GM19463 (cell line): ENCODE results near the gene FOXP2.

Source experiments
- ATAC-seq: cut with Tn5 transposase; IDR thresholded peaks from one replicate; pipeline ENCODE4 v1.9.1; 2021; ENCODE audit warnings: mild to moderate bottlenecking, moderate library complexity; ENCODE audit not compliant: unreplicated experiment

Gene FOXP2

DNA sequence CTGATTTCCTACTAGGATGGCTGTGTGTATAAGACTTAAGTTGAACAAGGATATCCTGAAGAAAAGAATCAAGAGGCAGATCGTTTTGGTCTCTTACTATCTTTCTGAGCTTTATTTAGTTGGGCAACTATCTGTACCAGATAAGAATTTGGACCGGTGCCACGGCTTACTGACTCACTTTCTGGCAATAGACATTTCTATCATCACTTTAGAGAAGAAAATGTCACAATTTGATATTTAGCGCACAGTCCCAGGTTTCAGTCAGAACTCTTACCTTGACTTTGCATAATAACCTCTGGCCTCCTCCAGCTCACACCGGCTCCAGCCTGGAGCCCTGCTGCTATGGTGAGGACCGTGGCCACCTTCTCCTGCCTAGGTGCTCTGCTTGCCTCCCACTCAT lies 289.1 kb downstream of the FOXP2 start:
- no peak for ATAC-seq

DNA sequence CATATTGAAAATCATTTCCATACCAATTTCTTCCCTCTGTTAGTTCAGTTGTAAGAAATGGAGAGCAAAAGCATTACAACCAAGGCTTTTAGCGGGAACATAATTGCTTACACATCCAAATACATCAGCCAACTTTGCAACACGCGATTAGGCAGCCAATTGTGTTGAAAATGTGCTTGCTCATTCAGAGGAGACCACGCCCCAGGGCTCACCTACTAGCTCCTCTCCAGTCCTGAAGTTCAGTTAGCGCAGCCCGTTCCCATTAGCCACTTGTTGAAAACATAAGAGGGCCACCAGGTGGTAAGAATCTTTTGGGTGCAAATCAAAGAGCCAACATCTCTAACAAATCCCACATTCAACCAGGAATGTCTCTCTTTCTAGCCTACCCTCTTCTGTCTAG lies 294.0 kb downstream of the FOXP2 start:
- ATAC-seq, result no peak

DNA sequence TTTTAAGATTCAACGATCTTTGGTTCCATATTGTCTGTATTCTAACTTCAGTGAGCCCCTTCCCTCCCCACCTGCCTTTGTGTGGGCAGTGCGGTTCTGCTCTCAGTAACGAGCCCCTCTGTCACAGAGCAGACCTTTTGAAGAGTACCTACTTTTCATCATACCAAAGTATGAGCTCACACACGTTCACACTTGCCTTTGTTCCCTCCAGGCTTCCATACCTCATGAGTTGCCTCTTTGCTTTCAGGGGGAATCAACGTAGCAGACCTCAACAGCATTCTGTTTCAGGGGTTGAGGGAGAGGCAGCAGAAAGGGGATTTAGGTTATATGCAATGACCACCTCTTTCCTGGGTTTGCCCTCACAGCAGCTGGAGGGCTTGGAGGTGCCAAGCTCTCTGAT lies 295.9 kb downstream of the FOXP2 start:
- no peak for ATAC-seq

DNA sequence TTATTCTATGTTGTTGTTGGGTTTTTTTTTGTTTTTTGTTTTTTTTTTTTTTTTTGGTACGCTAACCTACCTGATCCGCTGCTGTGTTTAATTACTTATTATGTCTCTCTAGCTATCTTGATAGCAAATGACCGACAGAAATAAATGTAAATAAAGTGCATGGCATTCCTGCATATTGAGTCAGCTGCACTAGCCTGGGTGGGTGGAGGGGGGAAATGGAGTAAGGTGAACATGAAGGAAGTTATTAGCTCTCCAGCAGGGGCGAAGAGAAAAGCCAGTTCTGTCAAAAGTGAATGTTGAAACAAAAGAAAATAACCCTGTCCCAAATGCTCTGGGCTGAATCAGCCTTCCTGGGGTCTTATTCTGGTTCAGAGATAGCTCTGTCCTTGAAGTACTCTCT lies 296.6 kb downstream of the FOXP2 start:
- ATAC-seq, result no peak

DNA sequence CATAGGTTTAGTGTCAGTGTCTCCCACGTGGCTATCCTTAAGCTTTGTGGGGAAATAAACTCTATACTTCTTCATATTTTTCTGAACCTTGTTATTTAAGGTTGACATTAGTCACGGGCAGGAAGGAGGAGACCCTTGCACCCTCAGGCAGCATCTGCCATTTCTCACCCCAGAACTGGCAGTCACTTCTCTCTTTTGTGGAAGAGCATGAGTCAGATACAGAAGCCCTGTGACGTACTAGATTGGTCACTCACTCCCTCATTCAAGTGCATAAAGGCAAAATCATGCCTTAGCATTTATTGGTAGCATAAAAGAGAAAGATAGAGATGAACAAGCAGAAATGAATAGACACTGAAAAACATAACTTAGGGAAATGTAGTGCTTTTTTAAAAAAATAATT lies 301.3 kb downstream of the FOXP2 start:
- ATAC-seq, result no peak

DNA sequence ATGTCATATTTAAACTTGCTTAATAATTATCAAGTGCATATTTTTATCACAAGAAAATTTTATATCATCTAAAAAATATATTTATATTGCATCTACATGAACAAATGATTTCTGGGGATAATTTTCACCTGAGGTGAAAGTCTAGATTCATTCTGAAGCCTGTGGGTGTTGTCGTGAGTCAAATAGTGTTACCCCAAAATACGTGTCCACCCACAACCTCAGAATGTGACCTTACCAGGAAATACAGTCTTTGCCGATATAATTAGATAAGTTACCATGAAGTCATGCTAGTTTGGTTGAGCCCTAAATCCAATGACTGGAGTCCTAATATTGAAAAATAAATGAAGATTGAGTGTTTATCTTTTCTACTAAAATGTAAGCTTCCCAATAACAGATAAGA lies 304.2 kb downstream of the FOXP2 start:
- no peak for ATAC-seq

DNA sequence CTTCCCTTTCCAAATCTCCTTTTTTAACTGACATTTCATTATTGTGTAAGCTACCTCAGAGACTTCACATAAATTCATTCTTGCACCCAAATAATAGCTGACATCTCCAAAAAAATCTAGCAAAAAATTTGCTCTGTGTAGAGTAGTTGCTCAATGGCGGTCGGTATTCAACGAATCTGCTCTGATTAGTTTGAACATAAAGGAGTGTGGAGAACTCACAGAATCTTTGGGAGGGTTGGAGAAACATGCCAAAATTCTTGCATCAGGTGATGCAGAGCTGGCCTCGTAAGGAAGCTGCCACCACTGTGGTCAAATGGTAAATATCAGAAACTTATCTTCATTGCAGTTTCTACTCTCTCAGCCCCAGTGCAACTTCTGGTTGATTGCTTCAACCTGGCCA lies 306.1 kb downstream of the FOXP2 start:
- ATAC-seq, result no peak

DNA sequence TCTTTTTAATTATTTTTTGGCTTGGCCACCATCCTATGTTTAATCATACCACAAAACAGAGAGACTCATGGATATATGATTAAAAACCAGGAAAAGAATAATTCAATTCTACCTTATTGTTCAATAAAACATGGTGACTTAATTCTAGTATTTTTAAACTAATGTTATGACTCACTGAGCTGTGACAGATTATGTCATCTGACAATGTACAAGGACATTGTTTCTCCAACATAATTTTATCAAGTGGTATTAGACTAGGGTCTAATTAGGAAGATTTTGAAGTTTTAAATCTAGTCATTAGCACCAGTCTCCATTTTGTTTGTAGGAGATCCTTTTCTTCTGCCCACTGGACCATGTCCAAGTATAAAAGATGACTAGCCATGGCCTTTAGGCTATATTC lies 307.9 kb downstream of the FOXP2 start:
- no peak for ATAC-seq

DNA sequence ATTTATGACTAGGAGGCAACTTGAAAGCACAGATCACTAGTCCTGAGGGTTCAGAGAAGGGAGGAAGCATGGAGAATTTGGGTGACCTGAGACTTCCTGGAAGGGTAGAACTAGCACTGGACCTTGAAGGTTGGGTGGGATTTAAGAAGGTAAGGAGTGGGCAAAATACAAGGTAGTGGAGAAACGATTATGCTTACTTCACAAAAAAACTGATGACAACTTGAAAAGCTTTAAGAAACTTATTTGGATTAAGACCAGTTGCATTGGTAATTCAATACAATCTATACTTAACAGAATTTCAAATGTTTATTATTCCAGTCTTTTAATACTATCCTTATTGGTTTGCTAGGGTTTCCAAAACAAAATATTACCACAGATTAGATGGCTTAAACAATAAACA lies 308.7 kb downstream of the FOXP2 start:
- no peak for ATAC-seq

DNA sequence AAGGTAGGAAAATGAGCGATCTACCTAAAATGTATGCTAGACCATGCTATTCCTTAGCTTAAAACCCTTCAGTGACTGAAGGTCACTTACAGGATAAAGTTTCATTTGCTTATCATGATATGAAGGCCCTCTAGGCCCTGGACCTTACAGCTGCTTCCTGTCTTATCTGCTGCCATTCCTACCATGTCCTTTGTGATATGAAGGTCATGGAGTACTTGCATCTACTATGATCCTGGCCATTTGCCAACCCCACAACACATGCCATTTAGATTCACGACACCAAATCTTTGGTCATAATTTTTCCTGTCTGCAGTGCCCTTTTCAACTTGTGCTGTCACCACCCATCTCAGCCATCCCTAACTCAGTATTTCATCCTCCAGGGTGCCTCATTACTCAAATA lies 325.5 kb downstream of the FOXP2 start:
- no peak for ATAC-seq

DNA sequence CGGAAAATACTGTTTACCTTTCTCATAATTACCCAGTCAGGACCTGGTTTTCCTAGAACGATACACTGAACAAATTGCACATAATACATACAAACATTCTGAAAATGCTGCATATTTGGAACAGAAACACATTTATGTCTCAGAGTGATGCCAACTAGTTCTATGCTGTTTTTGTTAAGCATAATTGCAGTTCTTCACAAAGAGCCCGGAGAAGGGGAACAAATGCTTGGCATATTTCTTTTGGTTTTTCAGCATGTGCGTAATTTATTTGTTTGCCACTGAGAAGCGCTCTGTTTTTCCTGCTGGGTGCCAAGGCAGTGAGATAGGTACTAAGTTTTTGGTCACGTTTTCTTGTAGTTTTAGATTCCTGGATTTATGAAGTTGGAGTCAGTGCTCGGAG lies 326.3 kb downstream of the FOXP2 start:
- no peak for ATAC-seq

DNA sequence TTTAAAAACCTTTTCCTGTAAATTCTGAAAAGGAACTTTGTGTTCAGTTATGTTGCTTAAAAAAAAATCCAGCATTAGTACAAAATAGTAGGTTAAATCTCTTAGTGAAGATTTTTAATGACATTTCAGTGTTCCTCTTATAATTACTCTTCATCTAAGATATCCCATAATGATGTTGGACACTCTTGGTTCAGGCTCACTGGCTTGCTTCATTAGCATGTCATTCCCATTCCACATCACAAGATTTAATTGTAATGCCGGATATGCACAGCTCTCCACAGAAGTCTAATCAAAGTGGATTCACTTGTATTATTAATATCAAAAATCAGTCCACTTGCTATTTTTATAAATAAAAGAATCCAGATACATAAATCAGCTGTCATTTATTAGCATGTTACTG lies 327.3 kb downstream of the FOXP2 start:
- no peak for ATAC-seq
